Vagina (tissue), 2 donors: ENCODE data around the gene ACTL8.

Experiments used
- CTCF ChIP-seq, 3 experiments: fragments of 450-650 bp in 2 of 3; fragments of 200-600 bp in 1 of 3; sonication (generic) in 1 of 3; IDR thresholded peaks; one replicate each; pipeline ENCODE4 v1.5.1; 2017 to 2019; ENCODE audit warnings: antibody characterized with exemption in 3 of 3, mild to moderate bottlenecking in 2 of 3, moderate library complexity in 2 of 3
- POLR2A ChIP-seq, 2 donors: fragments of 450-650 bp; IDR thresholded peaks; one replicate each; pipeline ENCODE4 v1.6.1; 2017; ENCODE audit warnings: antibody characterized with exemption in 2 of 2, mild to moderate bottlenecking in 2 of 2, moderate library complexity in 2 of 2

DNA sequence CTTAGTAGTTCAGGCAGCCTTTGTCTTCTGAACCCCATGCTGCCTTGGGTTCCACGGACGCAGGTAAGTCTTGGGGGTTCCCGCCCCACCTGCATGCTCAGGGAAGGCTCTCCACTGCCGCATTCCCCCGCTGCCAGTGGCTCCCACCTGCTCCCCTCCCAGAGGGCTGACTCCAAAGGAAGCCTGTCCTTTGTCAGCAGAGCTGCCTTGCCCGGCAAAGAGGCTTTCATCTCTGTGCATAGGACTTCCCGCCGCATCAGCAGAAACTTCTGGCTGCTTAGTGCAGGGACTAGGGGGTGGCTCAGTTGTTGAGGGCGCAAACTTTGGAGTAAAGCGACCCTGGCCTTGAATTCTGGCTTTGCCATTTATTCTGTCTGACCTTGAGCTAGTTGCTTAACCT, 25.2 kb upstream of the ACTL8 start:
- TF ChIP-seq POLR2A (IDR thresholded peaks at IDR 0.05) (no peak), CTCF (IDR thresholded peaks at IDR 0.05) (no peak)
